ENCODE measurements around the gene ASB1. TPM values are rescaled to one million over a fixed set of nuclear protein-coding genes. Genes with fewer than 3 reads are reported as not detected.

The ASB1 gene
- polyA plus RNA-seq, 1 of the 3 experiments (the other 2 are of a cell fraction), result 33.3 TPM

DNA sequence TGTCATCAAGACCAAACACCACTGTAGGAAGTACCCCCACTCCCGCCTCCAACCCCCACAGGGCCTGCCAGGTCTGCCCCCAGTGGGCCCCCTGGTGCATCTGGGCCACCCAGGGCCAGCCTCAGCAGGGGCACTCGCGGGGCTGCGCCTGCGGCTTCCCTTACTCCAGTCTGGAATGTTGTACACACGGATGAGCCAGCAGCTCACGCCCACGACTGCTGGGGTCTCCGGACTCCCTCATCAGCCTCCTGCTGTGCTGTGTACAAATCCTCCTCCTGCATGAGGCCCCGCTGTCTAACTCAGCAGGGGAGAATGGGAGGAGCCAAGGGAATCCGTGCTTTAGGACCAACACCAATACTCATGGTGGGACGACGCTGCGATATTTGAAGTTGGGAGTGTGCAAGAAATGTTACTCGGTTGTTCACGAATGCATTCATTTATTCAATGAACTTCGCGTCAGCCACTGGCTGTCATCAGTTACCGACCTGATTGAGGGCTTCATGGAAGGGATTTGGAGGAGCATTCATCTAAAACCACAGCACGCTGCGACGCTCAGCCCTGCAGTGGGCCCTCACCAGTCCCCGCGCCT, 654 bp upstream of the ASB1 start:
- H3K4me1 ChIP-seq (ENCODE audit: control insufficient read depth in 1 of 2, insufficient read depth in 2 of 2, low read depth in 1 of 2, low read length in 1 of 2), result peaks cover 16 to 18% of the 10 kb centered on the region in 2 experiments; a peak in 3 of 4 replicates
- peaks cover 6 to 26% of the 10 kb centered on the region in 2 experiments for H3K36me3 ChIP-seq (replicated peaks in 1 of 2; ENCODE audit: control insufficient read depth in 1 of 2, insufficient read depth in 2 of 2, low read length in 1 of 2)
- H3K27ac ChIP-seq (ENCODE audit: low read depth in 2 of 2, low read length in 1 of 2), result peak overlapping the region; percentile 98 to 99
- H3F3A ChIP-seq (replicated peaks; ENCODE audit: insufficient read depth), result peaks cover 5% of the 10 kb centered on the region
- peak; percentile 4; the same call in 1 of the 2 replicates for TF ChIP-seq POLR2AphosphoS5 (IDR thresholded peaks at IDR 0.05; ENCODE audit: low read depth, low read length)
- TF ChIP-seq, protein P1, sequence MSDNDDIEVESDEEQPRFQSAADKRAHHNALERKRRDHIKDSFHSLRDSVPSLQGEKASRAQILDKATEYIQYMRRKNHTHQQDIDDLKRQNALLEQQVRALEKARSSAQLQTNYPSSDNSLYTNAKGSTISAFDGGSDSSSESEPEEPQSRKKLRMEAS (IDR thresholded peaks at IDR 0.05; ENCODE audit: low read depth), result no peak; the same call in none of the 2 replicates
- H3K4me3 ChIP-seq (ENCODE audit: low read depth in 2 of 2, low read length in 1 of 2), result peak overlapping the region; percentile 92 to 98
- peaks cover 50% of the 10 kb centered on the region for H3K79me2 ChIP-seq (ENCODE audit: insufficient read depth)
- DNase-seq, result peak; percentile 80
- H3K9me2 ChIP-seq, result no peaks in the 10 kb centered on the region
- no peaks in the 10 kb centered on the region for H3K27me3 ChIP-seq (ENCODE audit: insufficient read depth)
- peak overlapping the region; percentile 98 for H3K9ac ChIP-seq
- peak overlapping the region; percentile 89 for H2AFZ ChIP-seq (ENCODE audit: low read depth)
- ChIA-PET POLR2A (no interaction called here), CTCF (no interaction called here)
- peak overlapping the region; percentile 85 for H3K4me2 ChIP-seq
- no peaks in the 10 kb centered on the region for H4K20me1 ChIP-seq (ENCODE audit: insufficient read depth)
- 2% methylated on average over 11 of the region's 24 CpGs for WGBS (ENCODE audit: low lambda C conversion rate)
- H3K9me3 ChIP-seq, result peaks cover 7% of the 10 kb centered on the region; the same call in 1 of the 2 replicates

DNA sequence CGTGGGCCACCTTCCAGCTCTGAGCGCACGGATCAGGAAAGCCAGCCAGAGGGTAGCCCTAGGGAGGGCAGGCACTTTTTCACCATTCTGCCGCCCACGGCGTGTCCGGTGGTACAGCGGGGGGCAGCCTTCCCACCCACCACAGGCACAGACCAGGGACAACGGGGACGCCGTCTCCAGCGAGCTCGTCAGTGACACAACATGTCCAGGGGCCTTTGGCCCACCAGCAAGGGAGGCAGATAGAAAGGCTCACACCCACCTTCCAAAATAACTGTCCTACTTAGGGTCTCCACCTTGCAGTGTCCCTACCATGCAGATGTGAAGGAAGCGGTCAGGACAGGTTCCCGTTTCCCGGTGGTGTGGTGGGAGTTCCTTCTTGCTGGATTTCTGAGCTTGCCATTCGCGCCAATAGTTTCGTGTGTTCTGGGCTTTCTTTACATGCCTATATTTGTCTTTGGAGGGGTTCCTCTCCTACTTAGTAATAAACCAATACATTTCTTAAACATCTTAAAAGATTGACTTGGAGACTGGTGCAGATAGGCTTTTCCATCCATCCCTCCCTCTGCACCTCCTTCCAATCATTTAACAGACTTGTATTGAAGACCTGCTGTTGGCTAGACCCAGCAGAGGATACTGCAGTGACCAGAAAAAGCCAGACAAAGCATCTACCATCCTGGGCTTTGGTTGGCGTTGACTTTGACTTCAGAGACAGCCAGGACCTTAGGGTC, 872 bp downstream of the ASB1 start:
- CTCF ChIA-PET, result interaction anchor here (1.2 kb wide), 1 partner anchor 9 kb away, joined by 3 read pairs; no protein-coding TSS in a partner anchor
- peak overlapping the region; percentile 98 to 99 for H3K27ac ChIP-seq (ENCODE audit: low read depth in 2 of 2, low read length in 1 of 2)
- H2AFZ ChIP-seq (ENCODE audit: low read depth), result no peak overlapping the region; the same call in 1 of the 2 replicates
- H4K20me1 ChIP-seq (ENCODE audit: insufficient read depth), result no peaks in the 10 kb centered on the region
- peak overlapping the region; percentile 85 for H3K4me2 ChIP-seq
- peaks cover 16 to 18% of the 10 kb centered on the region in 2 experiments; a peak in 3 of 4 replicates for H3K4me1 ChIP-seq (ENCODE audit: control insufficient read depth in 1 of 2, insufficient read depth in 2 of 2, low read depth in 1 of 2, low read length in 1 of 2)
- H3K9ac ChIP-seq, result peak overlapping the region; percentile 98
- peaks cover 9% of the 10 kb centered on the region for H3F3A ChIP-seq (replicated peaks; ENCODE audit: insufficient read depth)
- peaks cover 65% of the 10 kb centered on the region for H3K79me2 ChIP-seq (ENCODE audit: insufficient read depth)
- peaks cover 6 to 38% of the 10 kb centered on the region in 2 experiments for H3K36me3 ChIP-seq (replicated peaks in 1 of 2; ENCODE audit: control insufficient read depth in 1 of 2, insufficient read depth in 2 of 2, low read length in 1 of 2)
- H3K27me3 ChIP-seq (ENCODE audit: insufficient read depth), result no peaks in the 10 kb centered on the region
- peak overlapping the region; percentile 92 to 98 for H3K4me3 ChIP-seq (ENCODE audit: low read depth in 2 of 2, low read length in 1 of 2)
- H3K9me3 ChIP-seq, result peaks cover 7% of the 10 kb centered on the region; the same call in 1 of the 2 replicates
- 12% methylated on average over 9 of the region's 20 CpGs for WGBS (ENCODE audit: low lambda C conversion rate)
- POLR2A ChIA-PET, result interaction anchor here (0.8 kb wide), 1 partner anchor 9 kb away, joined by 4 read pairs; no protein-coding TSS in a partner anchor
- no peaks in the 10 kb centered on the region for H3K9me2 ChIP-seq
- TF ChIP-seq JUND (IDR thresholded peaks at IDR 0.05) (no peak), RCOR1 (IDR thresholded peaks at IDR 0.05; ENCODE audit: low read length) (no peak), TAF1 (IDR thresholded peaks at IDR 0.05; ENCODE audit: borderline replicate concordance, low read depth, low read length) (no peak), RAD21 (IDR thresholded peaks at IDR 0.05; ENCODE audit: low read length) (no peak), GATA2 (CRISPR knock-in tag; IDR thresholded peaks at IDR 0.05) (no peak), RFX5 (IDR thresholded peaks at IDR 0.05; ENCODE audit: low read length) (no peak), EP300 (IDR thresholded peaks at IDR 0.05; ENCODE audit: borderline replicate concordance in 1 of 2, low read depth in 1 of 2, low read length in 1 of 2) (no peak), NFIC (IDR thresholded peaks at IDR 0.05; ENCODE audit: borderline replicate concordance) (no peak)
- TF ChIP-seq, protein P1 (IDR thresholded peaks at IDR 0.05; ENCODE audit: low read depth), result no peak
- TF ChIP-seq, protein P2, sequence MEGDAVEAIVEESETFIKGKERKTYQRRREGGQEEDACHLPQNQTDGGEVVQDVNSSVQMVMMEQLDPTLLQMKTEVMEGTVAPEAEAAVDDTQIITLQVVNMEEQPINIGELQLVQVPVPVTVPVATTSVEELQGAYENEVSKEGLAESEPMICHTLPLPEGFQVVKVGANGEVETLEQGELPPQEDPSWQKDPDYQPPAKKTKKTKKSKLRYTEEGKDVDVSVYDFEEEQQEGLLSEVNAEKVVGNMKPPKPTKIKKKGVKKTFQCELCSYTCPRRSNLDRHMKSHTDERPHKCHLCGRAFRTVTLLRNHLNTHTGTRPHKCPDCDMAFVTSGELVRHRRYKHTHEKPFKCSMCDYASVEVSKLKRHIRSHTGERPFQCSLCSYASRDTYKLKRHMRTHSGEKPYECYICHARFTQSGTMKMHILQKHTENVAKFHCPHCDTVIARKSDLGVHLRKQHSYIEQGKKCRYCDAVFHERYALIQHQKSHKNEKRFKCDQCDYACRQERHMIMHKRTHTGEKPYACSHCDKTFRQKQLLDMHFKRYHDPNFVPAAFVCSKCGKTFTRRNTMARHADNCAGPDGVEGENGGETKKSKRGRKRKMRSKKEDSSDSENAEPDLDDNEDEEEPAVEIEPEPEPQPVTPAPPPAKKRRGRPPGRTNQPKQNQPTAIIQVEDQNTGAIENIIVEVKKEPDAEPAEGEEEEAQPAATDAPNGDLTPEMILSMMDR (IDR thresholded peaks at IDR 0.05), result no peak
- DNase-seq, result no peak

Data from SK-N-SH (cell line).